ENCODE data around the gene BMP6. TPM values are rescaled to one million over a fixed set of nuclear protein-coding genes. Genes with fewer than 3 reads are reported as not detected.

Gene BMP6
- total and polyA plus RNA-seq, 2 of the 8 experiments (the other 6 are each of a cell fraction or from before 2014, with no cell fraction given), result 2.0 to 2.1 TPM

- TF ChIP-seq SIN3A (conservative IDR thresholded peaks at IDR 0.05 in 1 of 2, IDR thresholded peaks at IDR 0.05 in 1 of 2; ENCODE audit: low read depth in 1 of 2, low read length in 2 of 2) (no peak), KDM5A (IDR thresholded peaks at IDR 0.05; ENCODE audit: low read length) (no peak), CHD1 (IDR thresholded peaks at IDR 0.05; ENCODE audit: low read depth, low read length) (no peak), SIRT6 (IDR thresholded peaks at IDR 0.05; ENCODE audit: low read length) (no peak), CREB1 (IDR thresholded peaks at IDR 0.05) (no peak), KDM1A (IDR thresholded peaks at IDR 0.05; ENCODE audit: borderline replicate concordance, low read length) (no peak), SP2 (IDR thresholded peaks at IDR 0.05; ENCODE audit: low read length) (no peak), MAFK (IDR thresholded peaks at IDR 0.05; ENCODE audit: low read depth, low read length) (no peak)
Measured at GRCh38 chr6:7707787-7708186, 18.1 kb upstream of the BMP6 start (continued).

All from H1 (cell line).